AG10803 (cell line): ENCODE data around the gene GRAMD1B.
A peak's percentile ranks its signal among the peaks of the same experiment; 100 is the strongest.

Experiments used
- DNase-seq: peaks from one replicate; pipeline ENCODE4 v3.0.0; 2010; ENCODE audit warnings: low read depth
- H3K4me3 ChIP-seq: 2 replicates; pipeline ENCODE4 v1.5.1; 2011; ENCODE audit warnings: mild to moderate bottlenecking, low read length, control low read depth
- CTCF ChIP-seq: conservative IDR thresholded peaks from 2 replicates; pipeline ENCODE4 v1.5.1; 2011; ENCODE audit warnings: mild to moderate bottlenecking, low read length, control low read depth, inconsistent platforms

GRAMD1B gene

GRCh38 chr11:123576082-123576481 is 146.0 kb downstream of the GRAMD1B start:
- no peak overlapping the region for H3K4me3 ChIP-seq
- no peak for TF ChIP-seq CTCF
- no peak for DNase-seq

- no peak for TF ChIP-seq CTCF
- H3K4me3 ChIP-seq = no peak overlapping the region
- no peak for DNase-seq
These were observed 146.4 kb downstream of the GRAMD1B start for GRCh38 chr11:123576501-123576900.

GRCh38 chr11:123577081-123577598 is 147.1 kb downstream of the GRAMD1B start:
- H3K4me3 ChIP-seq = no peak overlapping the region
- peak; percentile 92 for TF ChIP-seq CTCF
- peak; percentile 40 for DNase-seq

GRCh38 chr11:123578778-123579481 is 148.9 kb downstream of the GRAMD1B start:
- H3K4me3 ChIP-seq = no peak overlapping the region
- no peak for TF ChIP-seq CTCF
- no peak for DNase-seq

GRCh38 chr11:123579482-123579812 is 149.4 kb downstream of the GRAMD1B start:
- DNase-seq = no peak
- H3K4me3 ChIP-seq = no peak overlapping the region
- no peak for TF ChIP-seq CTCF

GRCh38 chr11:123580137-123580536 is 150.1 kb downstream of the GRAMD1B start:
- no peak overlapping the region for H3K4me3 ChIP-seq

More at GRCh38 chr11:123580137-123580536, 150.1 kb downstream of the GRAMD1B start:
- TF ChIP-seq CTCF = no peak
- no peak for DNase-seq
